BLaER1 (cell line): ENCODE measurements around the gene ATG2A.

ENCODE experiments used
- H3K27ac ChIP-seq: shearing (Covaris generic); formaldehyde crosslinking; 2 replicates; pipeline ENCODE4 v1.8.1; 2022
- H3K27me3 ChIP-seq: shearing (Covaris generic); formaldehyde crosslinking; 2 replicates; pipeline ENCODE4 v1.8.1; 2022
- H3K36me3 ChIP-seq: shearing (Covaris generic); formaldehyde crosslinking; 2 replicates; pipeline ENCODE4 v1.8.1; 2022
- H3K4me1 ChIP-seq: shearing (Covaris generic); formaldehyde crosslinking; 2 replicates; pipeline ENCODE4 v1.8.1; 2022
- H3K4me2 ChIP-seq: shearing (Covaris generic); formaldehyde crosslinking; 2 replicates; pipeline ENCODE4 v1.8.1; 2022
- H3K4me3 ChIP-seq: shearing (Covaris generic); formaldehyde crosslinking; 2 replicates; pipeline ENCODE4 v1.8.1; 2022
- H3K9ac ChIP-seq: shearing (Covaris generic); formaldehyde crosslinking; 2 replicates; pipeline ENCODE4 v1.8.1; 2022
- H3K9me3 ChIP-seq: shearing (Covaris generic); formaldehyde crosslinking; 2 replicates; pipeline ENCODE4 v1.8.1; 2022
- H4K20me1 ChIP-seq: shearing (Covaris generic); formaldehyde crosslinking; 2 replicates; pipeline ENCODE4 v1.8.1; 2022
- Cebpa-rat ChIP-seq: shearing (Covaris generic); IDR thresholded peaks from 2 replicates; pipeline ENCODE4 v1.8.1; 2022

The ATG2A gene

GRCh38 chr11:64880240-64881001, 36.6 kb downstream of the ATG2A start:
- no peaks in the 10 kb centered on the region for H3K9me3 ChIP-seq
- H3K4me1 ChIP-seq: peaks cover 82% of the 10 kb centered on the region
- H3K4me2 ChIP-seq: peak overlapping the region; percentile 96
- H3K9ac ChIP-seq: peak overlapping the region; percentile 90
- H4K20me1 ChIP-seq: peaks cover 28% of the 10 kb centered on the region
- 0 out of 2 replicates have a peak, but pooled peaks cover 2% of the 10 kb centered on the region for H3K36me3 ChIP-seq
- no peaks in the 10 kb centered on the region for H3K27me3 ChIP-seq
- H3K27ac ChIP-seq: peak overlapping the region; percentile 95
- H3K4me3 ChIP-seq: peak overlapping the region; percentile 95
- TF ChIP-seq Cebpa-rat: no peak

GRCh38 chr11:64879244-64879900, 37.6 kb downstream of the ATG2A start:
- peak overlapping the region; percentile 95 for H3K27ac ChIP-seq
- peak overlapping the region; percentile 96 for H3K4me2 ChIP-seq
- peaks cover 82% of the 10 kb centered on the region for H3K4me1 ChIP-seq
- H3K9me3 ChIP-seq: no peaks in the 10 kb centered on the region
- 0 out of 2 replicates have a peak, but pooled peaks cover 10% of the 10 kb centered on the region for H3K36me3 ChIP-seq
- H3K9ac ChIP-seq: peak overlapping the region; percentile 90
- TF ChIP-seq Cebpa-rat: no peak
- H3K27me3 ChIP-seq: no peaks in the 10 kb centered on the region
- H4K20me1 ChIP-seq: peaks cover 38% of the 10 kb centered on the region
- peak overlapping the region; percentile 95 for H3K4me3 ChIP-seq

GRCh38 chr11:64878494-64879243, 38.3 kb downstream of the ATG2A start, which contains the start of gene EHD1:
Gene EHD1, minus strand, starts transcription at chr11:64878621. Its CDS starts 157 bp downstream, at chr11:64878464.
- peak within 1 kb of the TSS; percentile 99 for H3K4me2 ChIP-seq
- no peaks in the 10 kb centered on the region for H3K27me3 ChIP-seq
- H3K4me1 ChIP-seq: peaks cover 82% of the 10 kb centered on the region
- TF ChIP-seq Cebpa-rat: no peak
- peak within 1 kb of the TSS; percentile 95 for H3K4me3 ChIP-seq
- peak within 1 kb of the TSS; percentile 90 for H3K9ac ChIP-seq
- H4K20me1 ChIP-seq: peaks cover 44% of the 10 kb centered on the region
- H3K36me3 ChIP-seq: peaks cover 10% of the 10 kb centered on the region; the same call in 1 of the 2 replicates
- no peaks in the 10 kb centered on the region for H3K9me3 ChIP-seq
- peak within 1 kb of the TSS; percentile 95 for H3K27ac ChIP-seq

GRCh38 chr11:64878223-64878493, 38.9 kb downstream of the ATG2A start:
- H3K4me2 ChIP-seq: peak overlapping the region; percentile 99
- H3K27me3 ChIP-seq: no peaks in the 10 kb centered on the region
- peaks cover 82% of the 10 kb centered on the region for H3K4me1 ChIP-seq
- H3K9me3 ChIP-seq: no peaks in the 10 kb centered on the region
- TF ChIP-seq Cebpa-rat: no peak
- H3K9ac ChIP-seq: peak overlapping the region; percentile 90
- peak overlapping the region; percentile 95 for H3K4me3 ChIP-seq
- H3K27ac ChIP-seq: peak overlapping the region; percentile 85
- H3K36me3 ChIP-seq: peaks cover 15% of the 10 kb centered on the region
- peaks cover 49% of the 10 kb centered on the region for H4K20me1 ChIP-seq

- Histone ChIP-seq H4K20me1 (peaks cover 54% of the 10 kb centered on the region), H3K9me3 (no peaks in the 10 kb centered on the region), H3K9ac (peak overlapping the region; percentile 90), H3K27ac (peak overlapping the region; percentile 85), H3K36me3 (peaks cover 21% of the 10 kb centered on the region), H3K4me1 (peaks cover 82% of the 10 kb centered on the region), H3K27me3 (no peaks in the 10 kb centered on the region), H3K4me3 (peak overlapping the region; percentile 95), H3K4me2 (peak overlapping the region; percentile 99)
- no peak for TF ChIP-seq Cebpa-rat
Measured at GRCh38 chr11:64877390-64878222, 39.4 kb downstream of the ATG2A start.

- peaks cover 28% of the 10 kb centered on the region for H3K36me3 ChIP-seq
- TF ChIP-seq Cebpa-rat: no peak
- peak overlapping the region; percentile 85 for H3K27ac ChIP-seq
- peak overlapping the region; percentile 99 for H3K4me2 ChIP-seq
- H3K27me3 ChIP-seq: no peaks in the 10 kb centered on the region
- H3K4me3 ChIP-seq: peak overlapping the region; percentile 95
- peaks cover 82% of the 10 kb centered on the region for H3K4me1 ChIP-seq
- H3K9me3 ChIP-seq: no peaks in the 10 kb centered on the region
- peaks cover 61% of the 10 kb centered on the region for H4K20me1 ChIP-seq
- peak overlapping the region; percentile 90 for H3K9ac ChIP-seq
Measured at GRCh38 chr11:64876835-64877341, 40.1 kb downstream of the ATG2A start.

GRCh38 chr11:64876229-64876750, 40.7 kb downstream of the ATG2A start:
- Histone ChIP-seq H3K9ac (peak overlapping the region; percentile 90), H3K27ac (peak overlapping the region; percentile 85), H3K4me1 (peaks cover 82% of the 10 kb centered on the region), H3K27me3 (no peaks in the 10 kb centered on the region), H3K9me3 (no peaks in the 10 kb centered on the region), H4K20me1 (peaks cover 67% of the 10 kb centered on the region), H3K4me3 (peak overlapping the region; percentile 95), H3K36me3 (peaks cover 34% of the 10 kb centered on the region), H3K4me2 (peak overlapping the region; percentile 99)
- TF ChIP-seq Cebpa-rat: no peak

GRCh38 chr11:64875369-64876228, 41.4 kb downstream of the ATG2A start:
- TF ChIP-seq Cebpa-rat: peak; percentile 56
- H3K27ac ChIP-seq: peak overlapping the region; percentile 85
- peak overlapping the region; percentile 95 for H3K4me3 ChIP-seq
- H3K4me2 ChIP-seq: peak overlapping the region; percentile 99
- peak overlapping the region; percentile 90 for H3K9ac ChIP-seq
- no peaks in the 10 kb centered on the region for H3K9me3 ChIP-seq
- no peaks in the 10 kb centered on the region for H3K27me3 ChIP-seq
- peaks cover 74% of the 10 kb centered on the region for H4K20me1 ChIP-seq
- peaks cover 82% of the 10 kb centered on the region for H3K4me1 ChIP-seq
- H3K36me3 ChIP-seq: peaks cover 41% of the 10 kb centered on the region
